Body of pancreas (tissue), 4 donors: Measurements from ENCODE around the gene FMOD.

Experiments
- POLR2A ChIP-seq, 3 donors: fragments of 450-650 bp; IDR thresholded peaks; one replicate each; pipeline ENCODE4 v1.6.1; 2016; ENCODE audit warnings: antibody characterized with exemption in 3 of 3, mild to moderate bottlenecking in 2 of 3
- TF ChIP-seq, protein P1 (sequence below), 7 experiments: fragments of 450-650 bp in 4 of 7; fragments of 200-600 bp in 3 of 7; sonication (generic) in 3 of 7; IDR thresholded peaks; one replicate each; pipeline ENCODE4 v1.5.1; 2016 to 2019; ENCODE audit warnings: antibody characterized with exemption in 7 of 7

DNA sequence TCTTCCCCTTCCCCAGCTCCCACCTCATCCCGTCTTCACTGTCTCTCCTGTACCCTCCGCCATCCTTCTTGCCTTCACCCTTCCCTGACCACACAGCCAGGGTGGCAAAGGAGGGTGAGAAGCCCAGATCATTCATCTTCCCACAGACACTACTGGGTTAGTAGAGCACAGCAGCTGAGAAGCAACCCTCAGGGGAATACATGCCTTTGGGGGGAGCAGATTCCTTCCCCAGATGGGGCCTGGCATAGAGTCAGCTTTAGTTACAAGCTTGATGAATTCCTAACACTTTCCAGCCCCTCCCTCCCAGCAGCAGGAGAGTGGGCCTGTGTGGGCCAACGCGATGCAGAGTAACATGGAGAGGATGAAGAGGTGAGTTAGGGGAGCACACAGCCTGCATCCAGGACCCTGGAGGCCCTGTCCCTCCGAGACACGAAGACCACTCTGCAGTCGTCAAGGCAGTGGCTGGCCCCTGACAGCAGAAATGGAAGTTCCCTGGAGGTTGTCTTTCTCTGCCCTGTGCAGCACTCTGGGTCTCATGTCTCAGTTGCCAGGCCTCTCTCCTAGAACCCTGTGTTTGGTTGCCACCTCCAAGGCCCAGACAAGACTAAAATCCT lies 54.4 kb downstream of the FMOD start:
- TF ChIP-seq, protein P1, sequence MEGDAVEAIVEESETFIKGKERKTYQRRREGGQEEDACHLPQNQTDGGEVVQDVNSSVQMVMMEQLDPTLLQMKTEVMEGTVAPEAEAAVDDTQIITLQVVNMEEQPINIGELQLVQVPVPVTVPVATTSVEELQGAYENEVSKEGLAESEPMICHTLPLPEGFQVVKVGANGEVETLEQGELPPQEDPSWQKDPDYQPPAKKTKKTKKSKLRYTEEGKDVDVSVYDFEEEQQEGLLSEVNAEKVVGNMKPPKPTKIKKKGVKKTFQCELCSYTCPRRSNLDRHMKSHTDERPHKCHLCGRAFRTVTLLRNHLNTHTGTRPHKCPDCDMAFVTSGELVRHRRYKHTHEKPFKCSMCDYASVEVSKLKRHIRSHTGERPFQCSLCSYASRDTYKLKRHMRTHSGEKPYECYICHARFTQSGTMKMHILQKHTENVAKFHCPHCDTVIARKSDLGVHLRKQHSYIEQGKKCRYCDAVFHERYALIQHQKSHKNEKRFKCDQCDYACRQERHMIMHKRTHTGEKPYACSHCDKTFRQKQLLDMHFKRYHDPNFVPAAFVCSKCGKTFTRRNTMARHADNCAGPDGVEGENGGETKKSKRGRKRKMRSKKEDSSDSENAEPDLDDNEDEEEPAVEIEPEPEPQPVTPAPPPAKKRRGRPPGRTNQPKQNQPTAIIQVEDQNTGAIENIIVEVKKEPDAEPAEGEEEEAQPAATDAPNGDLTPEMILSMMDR (IDR thresholded peaks at IDR 0.05), result no peak
- no peak for TF ChIP-seq POLR2A (IDR thresholded peaks at IDR 0.05)
